ENCODE measurements around the gene MYOZ3.

Gene MYOZ3

DNA sequence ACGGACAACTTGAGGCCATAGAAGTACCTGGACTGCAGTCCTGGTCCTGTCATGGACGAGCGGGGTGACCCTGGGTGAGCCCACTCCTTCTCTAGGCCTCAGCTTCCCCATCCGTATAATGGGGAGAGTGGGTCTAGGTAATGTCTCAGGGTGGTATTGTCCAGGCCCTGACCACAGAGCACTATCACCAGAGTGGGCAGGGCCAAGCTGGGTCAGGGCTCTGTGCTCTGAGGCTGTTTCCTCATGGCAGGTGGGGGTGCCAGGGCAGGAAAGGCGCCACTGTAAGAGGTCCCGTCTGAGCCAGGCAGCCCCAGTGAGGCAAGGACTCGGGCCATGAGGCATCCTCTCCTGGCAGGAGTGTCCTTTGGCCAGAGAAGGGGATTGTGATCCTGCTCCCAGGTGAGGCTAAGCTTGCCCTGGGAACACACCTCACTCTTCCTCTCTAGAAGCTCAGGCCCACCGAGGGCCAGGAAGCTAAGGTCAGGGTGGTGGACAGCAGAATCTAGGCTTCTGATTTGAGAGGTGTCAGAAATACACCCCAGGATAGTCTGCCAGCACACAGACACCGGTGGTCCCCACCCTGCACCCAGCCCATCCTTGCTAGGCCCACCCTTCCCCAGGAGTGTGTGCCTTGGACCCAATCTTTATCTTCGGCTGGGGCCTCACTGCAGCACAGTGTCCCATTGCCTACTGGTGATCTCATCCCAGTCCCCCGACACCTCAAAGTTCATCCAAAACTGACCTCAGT is 1.5 kb upstream of the MYOZ3 start:
- DNase-seq: no peak

DNA sequence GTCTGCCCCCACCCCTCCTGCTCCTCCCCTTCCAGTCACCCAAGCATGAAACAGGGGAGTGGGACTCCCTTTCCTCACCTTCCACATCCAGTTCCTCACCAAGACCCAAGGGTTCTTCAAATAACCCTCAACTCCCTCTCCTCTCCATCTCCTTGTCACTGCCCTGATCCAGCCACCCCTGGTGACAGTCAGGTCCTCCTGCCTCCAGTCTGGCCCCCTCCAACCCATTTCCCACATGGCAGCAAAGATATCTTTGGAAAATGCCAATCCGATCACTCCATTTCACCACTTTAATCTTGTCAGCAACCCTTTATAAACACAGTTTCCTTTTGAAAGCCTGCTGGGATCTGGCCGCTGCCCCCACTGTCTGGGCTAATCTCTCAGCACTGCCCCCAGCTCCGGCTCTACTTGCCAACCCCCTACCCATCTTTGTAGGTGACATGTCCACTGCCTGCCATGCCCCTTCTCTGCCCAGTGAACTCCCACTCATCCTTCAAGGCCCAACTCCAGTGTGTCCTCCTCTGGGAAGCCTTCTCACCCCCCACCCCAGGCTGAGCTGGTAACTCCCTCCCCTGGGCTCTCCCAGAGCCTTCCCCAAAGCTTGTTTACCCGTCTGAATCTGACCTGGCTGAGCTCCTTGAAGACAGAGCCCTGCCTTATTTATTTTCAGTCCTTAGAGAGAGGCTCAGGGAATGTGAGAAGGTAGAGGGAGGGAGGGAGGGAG is 781 bp upstream of the MYOZ3 start:
- no peak for DNase-seq

DNA sequence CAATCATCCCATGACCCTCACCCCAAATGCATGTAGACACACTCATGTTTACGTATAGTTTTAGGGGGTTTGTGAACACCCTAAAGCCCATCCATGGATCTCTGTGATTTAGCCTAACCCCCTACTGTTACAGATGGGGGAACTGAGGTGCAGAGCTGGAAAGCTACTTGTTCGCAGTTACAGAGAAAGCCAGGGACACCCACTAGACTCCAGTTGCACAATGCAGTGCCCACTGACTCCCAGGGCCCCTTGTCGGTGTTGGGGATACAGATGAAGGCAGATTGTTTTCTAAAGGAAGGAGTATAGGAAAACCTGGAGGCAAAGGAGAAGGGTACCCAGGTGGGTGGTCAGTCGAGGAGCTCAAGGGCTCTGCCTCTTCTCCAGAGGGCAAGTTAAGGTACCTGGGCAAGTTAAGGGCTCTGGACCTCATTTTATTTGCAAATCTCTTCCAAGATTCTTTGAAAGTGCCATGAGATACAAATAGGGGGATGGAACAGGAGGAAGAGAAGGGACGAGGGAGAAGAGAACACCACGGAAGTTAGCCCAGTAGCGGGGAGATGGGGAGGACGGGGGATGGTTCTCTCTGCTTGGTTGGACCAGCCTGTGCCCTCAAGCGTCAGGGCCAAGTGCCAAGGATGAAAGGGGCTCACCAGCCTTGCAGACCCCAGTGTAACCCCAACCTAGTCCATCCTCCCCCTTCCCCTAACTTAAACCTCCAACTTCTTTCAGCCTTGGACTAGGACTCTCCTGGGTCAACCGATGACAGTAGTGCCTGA is 958 bp downstream of the MYOZ3 start:
- no peak for DNase-seq

DNA sequence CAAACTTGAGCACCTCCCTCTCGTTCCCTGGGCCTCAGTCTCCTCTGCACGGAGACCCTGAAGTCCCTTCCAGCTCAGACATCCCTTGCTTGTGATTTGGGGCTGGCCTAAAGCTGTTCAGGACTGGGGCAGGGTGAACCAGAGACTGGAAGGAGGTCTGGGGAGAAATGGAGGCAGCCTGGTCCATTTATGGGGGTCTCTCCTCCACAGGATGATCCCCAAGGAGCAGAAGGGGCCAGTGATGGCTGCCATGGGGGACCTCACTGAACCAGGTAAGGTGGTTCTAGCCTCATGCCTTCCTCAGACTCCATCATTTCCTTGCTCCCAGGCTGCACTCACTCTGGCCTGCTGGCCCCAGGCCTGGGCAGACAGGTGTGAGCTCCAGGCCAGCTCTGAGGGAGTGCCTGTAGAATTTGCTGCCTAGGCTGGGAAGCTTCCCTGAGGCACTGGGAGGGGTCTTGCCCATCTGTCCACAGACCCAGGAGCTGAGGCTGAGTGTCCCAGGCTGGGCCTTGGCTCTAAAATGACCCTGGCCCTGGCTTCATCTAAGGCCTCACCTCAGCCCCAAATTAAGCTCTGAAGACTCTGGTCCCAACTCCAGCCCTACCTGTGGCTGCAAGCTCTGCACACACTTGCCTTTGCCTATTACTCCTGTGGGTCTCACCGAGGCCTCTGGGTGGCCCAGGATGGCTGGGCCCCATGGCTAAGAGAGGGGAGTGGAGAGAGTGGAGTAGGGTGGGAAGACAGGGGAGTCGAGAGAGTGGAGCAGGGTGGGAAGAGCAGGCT is 1.9 kb downstream of the MYOZ3 start:
- no peak for DNase-seq

DNA sequence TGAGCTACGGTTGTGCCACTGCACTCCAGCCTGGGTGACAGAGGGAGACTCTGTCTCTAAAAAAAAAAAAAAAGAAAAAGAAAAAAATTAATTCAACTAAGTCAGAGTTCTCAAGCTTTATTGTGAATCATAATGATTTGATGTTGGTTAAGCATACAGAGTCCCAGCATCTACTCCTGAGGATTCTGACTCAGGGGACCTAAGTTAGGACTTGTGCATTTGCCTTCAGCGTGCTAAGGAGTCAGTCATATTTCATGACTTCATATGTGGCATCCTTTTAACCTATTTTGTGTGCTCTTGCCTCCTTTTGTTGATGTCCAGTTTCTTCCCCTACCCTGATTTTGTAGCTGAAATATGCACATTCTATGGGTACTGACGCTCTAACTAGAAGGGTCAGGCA is 2.9 kb downstream of the MYOZ3 start:
- DNase-seq: no peak

DNA sequence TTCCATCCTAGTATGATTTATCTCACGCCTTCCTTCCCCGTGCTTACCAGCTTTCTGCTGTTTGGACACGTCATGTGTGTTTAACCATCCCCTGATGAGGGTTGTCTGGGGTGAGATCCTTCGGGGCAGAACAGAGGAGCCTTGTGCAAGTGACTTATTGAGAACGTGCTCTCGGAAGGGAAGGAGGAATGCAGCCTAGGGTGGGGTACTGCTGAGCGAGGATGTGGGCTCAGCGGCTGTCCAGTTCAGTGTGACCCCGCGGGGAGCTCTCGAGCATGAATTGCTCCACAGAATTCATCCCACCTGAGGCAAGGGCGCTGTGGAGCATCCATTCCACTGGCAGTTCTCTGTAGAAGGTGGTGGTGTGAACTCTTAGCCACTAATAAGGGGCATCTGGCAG is 4.0 kb downstream of the MYOZ3 start:
- no peak for DNase-seq

DNA sequence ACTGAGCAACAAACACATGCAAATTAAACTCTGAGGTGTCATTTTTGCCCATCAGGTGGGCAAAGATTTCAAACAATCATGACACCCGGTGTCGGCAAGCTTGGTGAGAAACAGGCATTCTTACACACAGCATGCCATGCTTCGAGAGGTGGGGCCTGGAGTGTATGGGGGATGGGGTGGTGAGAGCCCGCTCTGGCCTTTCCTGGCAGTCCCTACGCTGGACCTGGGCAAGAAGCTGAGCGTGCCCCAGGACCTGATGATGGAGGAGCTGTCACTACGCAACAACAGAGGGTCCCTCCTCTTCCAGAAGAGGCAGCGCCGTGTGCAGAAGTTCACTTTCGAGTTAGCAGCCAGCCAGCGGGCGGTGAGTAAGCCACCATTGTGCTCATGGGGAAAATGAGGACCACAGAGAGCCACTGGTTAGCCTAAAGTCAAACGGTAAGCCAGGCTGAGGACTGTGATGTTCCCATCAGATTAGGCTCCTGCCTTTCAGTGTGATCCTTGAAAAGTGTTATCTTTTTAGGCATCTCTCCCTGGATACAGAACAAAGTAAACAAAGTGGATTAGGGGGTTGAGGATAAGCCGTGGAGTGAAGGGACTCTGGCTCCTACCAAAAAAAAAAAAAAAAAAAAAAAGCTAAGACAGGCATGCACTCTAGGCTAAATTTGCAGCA is 9.4 kb downstream of the MYOZ3 start:
- no peak for DNase-seq

DNA sequence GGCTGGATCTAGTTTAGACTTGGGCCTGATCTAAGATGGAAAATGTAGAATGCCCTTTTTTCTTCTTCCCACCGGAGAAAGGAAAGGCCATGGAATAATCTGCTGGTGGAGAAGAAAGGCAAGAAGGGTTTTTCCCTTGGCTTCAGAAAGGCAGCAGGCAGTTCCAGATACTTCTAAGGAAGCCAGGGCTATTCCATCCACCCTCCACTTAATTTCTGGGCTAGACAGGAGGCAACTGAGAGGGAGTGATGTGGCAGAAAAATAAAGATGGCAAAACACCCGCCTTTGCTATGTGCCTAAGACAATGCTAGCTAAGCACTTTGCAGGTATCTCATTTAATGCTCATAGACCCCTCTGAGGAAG is 9.9 kb downstream of the MYOZ3 start:
- DNase-seq: no peak

DNA sequence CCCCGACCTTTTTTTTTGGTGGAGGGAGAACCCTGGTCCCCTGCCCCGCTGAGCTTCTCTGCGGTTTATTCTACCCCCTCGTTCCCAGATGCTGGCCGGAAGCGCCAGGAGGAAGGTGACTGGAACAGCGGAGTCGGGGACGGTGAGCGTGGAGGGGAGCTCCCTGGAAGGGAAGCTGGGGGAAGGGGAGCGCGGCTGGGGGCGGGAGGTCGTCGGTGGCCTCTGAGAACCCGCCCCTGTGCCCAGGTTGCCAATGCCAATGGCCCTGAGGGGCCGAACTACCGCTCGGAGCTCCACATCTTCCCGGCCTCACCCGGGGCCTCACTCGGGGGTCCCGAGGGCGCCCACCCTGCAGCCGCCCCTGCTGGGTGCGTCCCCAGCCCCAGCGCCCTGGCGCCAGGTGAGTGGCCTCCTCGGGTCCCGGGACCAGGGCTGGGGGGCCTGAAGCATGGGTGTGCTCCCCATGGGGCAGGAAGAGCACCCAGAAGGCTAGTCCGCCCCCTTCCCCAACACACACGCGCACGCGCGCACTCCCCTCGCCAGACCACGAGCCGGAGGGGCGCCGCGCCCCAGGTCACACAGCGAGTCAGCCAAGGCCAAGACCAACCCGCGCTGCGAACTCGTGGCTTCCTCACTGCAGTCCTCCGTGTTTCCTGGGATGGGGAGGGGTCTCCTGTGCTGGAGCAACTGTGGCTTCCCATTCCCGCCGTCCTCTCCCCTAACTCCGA is 10.6 kb downstream of the MYOZ3 start:
- no peak for DNase-seq

DNA sequence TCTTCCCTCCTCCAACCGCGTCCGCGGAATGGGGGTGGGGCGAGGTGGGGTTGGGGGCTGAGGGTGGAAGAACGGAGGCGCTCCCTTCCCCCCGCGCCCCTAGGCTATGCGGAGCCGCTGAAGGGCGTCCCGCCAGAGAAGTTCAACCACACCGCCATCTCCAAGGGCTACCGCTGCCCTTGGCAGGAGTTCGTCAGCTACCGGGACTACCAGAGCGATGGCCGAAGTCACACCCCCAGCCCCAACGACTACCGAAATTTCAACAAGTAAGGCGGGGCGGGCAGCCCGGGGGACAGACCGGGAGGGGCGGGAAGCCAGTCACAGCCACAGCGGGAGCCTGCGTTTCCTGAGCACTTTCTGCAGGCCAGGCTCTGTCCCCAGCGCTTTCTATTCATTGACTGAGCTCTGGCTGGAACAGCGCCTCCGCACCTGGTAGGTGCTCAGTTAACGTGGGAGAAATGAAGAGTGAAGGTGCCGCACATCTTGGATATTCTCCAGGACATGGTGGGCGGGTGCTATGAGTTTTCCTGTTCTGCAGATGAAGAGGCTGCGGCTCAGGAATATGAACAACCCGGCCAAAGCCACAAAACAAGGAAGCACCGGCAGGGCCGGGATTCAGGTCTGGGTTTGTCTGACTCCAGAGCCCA is 11.3 kb downstream of the MYOZ3 start:
- DNase-seq: no peak

DNA sequence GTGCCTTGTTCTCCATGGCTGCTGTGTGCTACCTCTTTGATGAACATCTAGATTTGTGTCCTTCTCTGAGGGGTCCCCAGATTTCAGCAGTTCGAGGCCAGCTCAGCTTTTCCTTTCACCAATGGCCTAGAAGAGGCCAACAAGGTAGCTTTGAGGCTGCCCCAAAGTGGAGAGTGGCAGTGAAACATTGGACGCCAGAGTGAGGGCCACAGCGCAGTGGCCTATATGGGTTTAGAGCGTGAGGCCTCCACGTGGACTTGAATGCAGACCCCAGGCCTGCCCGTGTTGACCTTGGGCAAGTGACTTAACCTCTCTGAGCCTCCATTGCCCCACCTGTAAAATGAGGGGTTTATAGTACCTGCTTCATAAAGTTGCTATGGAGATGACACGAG is 11.8 kb downstream of the MYOZ3 start:
- DNase-seq: no peak

DNA sequence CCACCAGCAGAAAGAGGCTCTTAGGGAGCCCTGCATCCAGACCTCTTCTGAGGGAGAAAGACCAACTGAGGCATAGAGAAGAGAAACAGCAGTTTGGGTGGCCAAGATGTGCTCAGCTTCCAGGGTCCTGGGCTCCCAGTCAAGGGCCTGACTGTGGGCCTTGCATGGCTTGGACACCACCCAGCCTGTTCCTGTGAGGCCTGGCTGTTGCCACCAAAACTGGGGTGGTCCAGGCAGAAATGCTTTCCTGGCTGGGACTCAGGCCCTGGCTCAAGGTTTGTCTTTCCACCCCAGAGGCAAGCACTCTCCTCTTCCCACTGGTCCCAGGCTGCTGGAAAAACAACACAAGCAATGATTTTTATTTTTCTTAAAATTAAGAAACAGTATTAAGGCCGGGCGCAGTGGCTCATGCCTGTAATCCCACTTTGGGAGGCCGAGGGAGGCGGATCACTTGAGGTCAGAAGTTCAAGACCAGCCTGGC is 13.3 kb downstream of the MYOZ3 start:
- DNase-seq: no peak

DNA sequence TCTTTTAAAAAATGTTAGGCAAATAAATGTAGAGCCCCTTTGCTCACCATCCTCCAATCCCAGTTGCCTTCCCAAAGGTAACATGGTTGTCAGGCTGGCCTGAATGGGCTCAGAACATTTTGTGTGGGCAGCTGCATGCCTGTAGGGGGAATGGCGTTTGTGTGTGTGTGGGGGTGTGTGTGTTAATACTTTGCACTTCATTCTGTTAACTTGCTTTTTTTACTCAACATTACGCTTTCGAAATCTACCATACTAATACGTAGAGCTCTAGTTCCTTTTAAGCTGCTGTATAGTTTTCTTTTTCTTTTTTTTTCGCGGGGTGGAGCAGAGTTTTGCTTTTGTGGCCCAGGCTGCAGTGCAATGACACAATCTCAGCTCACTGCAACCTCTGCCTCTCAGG is 14.0 kb downstream of the MYOZ3 start:
- DNase-seq: no peak

DNA sequence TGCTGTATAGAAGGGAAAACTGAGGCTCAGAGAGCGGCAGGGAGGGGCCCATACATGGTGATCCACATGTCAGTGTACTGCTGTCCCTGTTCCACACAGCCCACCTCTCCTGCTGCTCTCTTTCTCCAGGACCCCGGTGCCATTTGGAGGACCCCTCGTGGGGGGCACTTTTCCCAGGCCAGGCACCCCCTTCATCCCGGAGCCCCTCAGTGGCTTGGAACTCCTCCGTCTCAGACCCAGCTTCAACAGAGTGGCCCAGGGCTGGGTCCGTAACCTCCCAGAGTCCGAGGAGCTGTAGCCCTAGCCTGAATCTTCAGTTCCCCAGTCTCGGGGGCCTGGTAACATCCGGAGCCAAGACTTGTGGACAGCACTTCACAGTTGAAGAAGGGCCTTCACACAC is 15.5 kb downstream of the MYOZ3 start:
- DNase-seq: no peak

DNA sequence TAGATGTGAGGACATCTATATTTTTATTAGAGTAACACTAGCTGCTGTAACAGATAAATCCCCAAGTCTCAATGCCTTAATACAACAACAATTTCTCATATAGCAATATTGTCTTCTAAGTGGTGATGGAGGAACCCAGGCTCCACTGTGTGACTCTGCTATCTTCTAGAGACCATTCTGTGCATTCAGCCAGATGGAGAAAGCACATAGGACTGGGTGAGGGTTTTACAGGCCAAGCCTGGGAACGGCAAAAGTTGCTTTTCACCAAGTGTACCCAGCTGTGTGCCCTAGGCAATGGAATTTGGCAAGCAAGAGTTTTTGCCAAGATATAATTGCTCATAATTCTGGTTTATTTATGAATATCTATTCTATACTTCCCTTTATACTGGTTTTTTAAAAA is 28.1 kb downstream of the MYOZ3 start:
- no peak for DNase-seq

DNA sequence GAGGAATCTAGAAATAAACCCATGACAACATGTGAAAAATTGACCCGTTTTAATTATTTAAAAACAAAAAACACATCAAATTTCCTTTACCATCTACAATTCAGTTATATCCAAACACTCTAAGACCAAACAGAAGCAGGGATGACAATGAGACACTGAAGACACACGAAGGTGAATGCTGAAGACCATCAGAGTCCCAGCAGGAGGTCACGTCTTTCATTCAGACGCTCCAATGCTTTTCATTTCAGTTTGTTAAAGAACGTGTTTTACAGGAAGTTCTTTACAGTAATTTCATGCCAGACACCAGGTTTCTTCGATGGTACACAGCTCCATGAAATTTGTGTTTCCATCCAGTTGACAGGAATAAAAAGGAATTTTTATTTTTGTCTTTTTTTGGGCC is 29.7 kb downstream of the MYOZ3 start:
- DNase-seq: no peak

DNA sequence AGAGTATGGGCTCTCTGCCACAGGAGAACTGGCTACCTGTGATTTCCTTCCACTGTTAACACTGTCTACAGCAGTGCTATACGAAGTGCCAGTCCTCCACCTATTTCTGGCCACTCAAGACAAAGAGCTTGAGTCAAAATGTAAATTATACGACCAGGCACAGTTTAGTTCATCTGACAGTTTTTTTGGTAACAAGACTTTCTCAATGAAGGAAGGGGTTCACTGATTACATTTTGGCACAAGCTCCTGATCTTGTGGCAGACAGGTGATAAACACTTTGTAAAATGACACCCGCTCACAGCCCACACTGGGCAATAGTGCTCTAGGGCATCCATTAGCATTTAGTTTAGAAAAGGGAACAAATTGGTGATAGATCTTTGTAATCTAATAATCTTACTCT is 31.2 kb downstream of the MYOZ3 start:
- no peak for DNase-seq

DNA sequence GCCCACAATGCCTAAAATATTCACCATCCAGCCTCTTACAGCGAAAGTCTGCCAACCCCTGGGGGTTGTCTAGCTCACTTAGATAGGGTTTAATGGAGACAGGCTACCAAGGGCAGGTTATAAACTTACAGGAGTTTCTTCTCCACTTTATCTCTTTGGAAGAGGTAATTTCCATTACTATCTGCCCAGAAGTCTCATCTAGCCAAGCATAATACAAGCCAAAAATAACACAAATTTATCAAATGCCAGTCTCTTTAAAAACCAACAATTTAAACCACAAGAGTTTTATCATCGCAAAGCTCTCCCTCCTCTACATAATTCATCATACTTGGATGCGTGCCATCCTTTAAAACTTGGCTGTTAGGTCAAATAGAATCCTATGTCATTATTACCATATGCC is 33.6 kb downstream of the MYOZ3 start:
- DNase-seq: peak; percentile 92

DNA sequence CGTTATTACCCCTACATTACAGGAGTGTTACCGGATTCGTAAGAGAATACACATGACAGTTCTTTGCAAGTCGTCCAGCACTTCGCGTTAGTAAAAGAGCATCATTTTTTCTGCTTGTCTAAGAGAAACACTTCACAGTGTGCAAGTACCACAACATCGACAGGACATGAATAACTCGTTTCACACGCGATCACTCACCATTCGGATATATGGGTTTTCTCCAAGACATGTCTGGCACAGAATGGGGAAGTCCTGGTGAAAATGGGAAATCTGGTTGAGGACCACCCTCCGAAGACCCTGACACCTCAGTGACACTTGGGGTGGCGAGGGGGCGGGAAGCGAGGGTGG is 39.2 kb downstream of the MYOZ3 start:
- no peak for DNase-seq

DNA sequence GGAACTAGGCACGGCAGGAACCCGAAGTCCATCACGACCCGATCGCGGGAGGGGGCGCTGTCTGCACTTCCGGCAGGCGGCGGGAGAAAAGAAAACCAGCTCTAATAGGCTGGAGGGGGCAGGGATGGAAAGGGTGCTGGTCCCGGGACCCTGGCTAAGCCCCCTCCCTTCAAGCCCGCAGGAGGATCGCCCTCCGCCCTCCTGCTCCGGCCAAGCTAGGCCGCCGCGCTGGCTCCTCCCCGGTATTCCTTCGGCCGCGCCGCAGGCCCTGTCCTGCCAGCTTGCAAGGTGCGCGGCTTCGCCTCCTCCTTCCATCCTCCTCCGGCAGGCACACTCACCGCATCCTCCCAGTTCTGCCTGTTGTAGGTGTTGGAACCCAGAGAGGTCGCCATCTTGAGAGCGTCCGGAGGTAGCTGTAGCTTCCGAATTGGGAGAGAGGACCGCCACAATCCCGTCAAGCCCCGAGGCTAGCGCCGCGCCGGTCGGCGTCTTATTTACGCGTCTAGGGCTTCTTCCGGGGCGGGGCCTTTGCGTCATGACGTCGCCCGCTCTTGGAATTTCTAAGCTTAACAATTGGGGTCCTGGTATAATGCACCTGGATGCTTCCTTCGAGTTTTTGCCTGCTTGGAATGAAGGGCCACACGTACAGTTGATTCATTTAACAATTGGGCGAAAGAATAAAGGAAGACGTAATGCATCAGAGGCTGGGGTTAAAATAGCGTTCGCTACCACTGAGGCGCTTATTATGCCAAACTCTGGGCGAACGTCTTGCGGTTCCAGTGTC is 39.7 kb downstream of the MYOZ3 start, which contains the start of gene RBM22:
Gene RBM22, minus strand, starts transcription at position 469 of the 784 bp plus-strand sequence. Its CDS starts 77 bp downstream, at position 392.
- DNase-seq: peak; percentile 86

All from NCI-H226 (cell line).